Measurements from ENCODE around the gene RPL13A. TPM values are rescaled to one million over a fixed set of nuclear protein-coding genes. Genes with fewer than 3 reads are reported as not detected.

The RPL13A gene
- total and polyA plus RNA-seq, 2 of the 13 experiments (the other 11 are each of a cell fraction or from before 2014, with no cell fraction given), result 2,601 to 3,407 TPM

DNA sequence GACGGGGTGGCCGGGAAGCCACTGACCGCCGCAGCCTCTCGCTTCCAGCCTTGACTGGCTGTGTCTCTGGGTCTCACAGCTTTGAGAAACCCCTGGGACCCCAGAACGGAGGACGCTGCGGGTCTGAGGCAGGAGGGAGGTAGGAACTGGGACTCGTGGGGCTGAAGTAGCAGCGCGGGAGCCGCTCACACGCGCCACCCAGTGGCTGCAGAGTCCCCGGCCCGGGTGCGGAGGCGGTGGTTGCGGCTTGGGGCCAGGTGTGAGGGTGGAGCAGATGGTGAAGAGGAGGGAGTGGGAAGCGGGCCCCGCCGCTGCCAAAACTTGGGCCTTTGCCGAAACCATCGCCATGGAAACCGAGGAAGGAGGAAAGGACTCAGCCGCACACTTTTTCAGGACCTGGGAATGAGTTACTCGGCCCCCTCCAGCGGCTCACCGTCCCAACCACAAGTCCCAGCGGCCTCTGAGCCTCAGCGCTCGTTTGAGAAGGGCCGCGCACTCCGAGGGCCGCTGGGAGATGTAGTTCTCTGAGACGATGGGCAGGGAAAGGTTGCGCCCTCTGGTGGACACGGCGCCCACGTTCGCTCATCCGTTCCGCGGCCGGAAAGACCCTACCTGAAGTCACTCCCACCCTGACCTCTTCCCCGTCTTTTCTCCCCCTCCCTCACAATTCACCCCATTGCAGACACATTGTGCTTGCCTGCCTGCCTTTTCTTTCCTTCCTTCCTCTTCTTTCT, 43.9 kb upstream of the RPL13A start (continued):
- TF ChIP-seq, protein P1, sequence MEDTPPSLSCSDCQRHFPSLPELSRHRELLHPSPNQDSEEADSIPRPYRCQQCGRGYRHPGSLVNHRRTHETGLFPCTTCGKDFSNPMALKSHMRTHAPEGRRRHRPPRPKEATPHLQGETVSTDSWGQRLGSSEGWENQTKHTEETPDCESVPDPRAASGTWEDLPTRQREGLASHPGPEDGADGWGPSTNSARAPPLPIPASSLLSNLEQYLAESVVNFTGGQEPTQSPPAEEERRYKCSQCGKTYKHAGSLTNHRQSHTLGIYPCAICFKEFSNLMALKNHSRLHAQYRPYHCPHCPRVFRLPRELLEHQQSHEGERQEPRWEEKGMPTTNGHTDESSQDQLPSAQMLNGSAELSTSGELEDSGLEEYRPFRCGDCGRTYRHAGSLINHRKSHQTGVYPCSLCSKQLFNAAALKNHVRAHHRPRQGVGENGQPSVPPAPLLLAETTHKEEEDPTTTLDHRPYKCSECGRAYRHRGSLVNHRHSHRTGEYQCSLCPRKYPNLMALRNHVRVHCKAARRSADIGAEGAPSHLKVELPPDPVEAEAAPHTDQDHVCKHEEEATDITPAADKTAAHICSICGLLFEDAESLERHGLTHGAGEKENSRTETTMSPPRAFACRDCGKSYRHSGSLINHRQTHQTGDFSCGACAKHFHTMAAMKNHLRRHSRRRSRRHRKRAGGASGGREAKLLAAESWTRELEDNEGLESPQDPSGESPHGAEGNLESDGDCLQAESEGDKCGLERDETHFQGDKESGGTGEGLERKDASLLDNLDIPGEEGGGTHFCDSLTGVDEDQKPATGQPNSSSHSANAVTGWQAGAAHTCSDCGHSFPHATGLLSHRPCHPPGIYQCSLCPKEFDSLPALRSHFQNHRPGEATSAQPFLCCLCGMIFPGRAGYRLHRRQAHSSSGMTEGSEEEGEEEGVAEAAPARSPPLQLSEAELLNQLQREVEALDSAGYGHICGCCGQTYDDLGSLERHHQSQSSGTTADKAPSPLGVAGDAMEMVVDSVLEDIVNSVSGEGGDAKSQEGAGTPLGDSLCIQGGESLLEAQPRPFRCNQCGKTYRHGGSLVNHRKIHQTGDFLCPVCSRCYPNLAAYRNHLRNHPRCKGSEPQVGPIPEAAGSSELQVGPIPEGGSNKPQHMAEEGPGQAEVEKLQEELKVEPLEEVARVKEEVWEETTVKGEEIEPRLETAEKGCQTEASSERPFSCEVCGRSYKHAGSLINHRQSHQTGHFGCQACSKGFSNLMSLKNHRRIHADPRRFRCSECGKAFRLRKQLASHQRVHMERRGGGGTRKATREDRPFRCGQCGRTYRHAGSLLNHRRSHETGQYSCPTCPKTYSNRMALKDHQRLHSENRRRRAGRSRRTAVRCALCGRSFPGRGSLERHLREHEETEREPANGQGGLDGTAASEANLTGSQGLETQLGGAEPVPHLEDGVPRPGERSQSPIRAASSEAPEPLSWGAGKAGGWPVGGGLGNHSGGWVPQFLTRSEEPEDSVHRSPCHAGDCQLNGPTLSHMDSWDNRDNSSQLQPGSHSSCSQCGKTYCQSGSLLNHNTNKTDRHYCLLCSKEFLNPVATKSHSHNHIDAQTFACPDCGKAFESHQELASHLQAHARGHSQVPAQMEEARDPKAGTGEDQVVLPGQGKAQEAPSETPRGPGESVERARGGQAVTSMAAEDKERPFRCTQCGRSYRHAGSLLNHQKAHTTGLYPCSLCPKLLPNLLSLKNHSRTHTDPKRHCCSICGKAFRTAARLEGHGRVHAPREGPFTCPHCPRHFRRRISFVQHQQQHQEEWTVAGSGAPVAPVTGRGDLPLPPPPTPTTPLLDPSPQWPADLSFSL (CRISPR knock-in tag; IDR thresholded peaks at IDR 0.05), result no peak
- TF ChIP-seq SRSF9 (IDR thresholded peaks at IDR 0.05; ENCODE audit: borderline replicate concordance, insufficient read depth, low read depth, low read length, poor library complexity, severe bottlenecking) (no peak), ZNF547 (CRISPR knock-in tag; IDR thresholded peaks at IDR 0.05) (peak; percentile 75; the same call in 1 of the 2 replicates), EEA1 (CRISPR knock-in tag; IDR thresholded peaks at IDR 0.05; ENCODE audit: borderline replicate concordance) (0 out of 2 replicates have a peak, but pooled peaks have one; percentile 56), ZNF121 (CRISPR knock-in tag; IDR thresholded peaks at IDR 0.05) (no peak), ZNF484 (CRISPR knock-in tag; IDR thresholded peaks at IDR 0.05; ENCODE audit: borderline replicate concordance, low read depth) (no peak), HNRNPK (IDR thresholded peaks at IDR 0.05; ENCODE audit: low read depth, low read length, poor library complexity, severe bottlenecking) (peak; percentile 79), NBN (conservative IDR thresholded peaks at IDR 0.05) (no peak), ZNF282 (IDR thresholded peaks at IDR 0.05; ENCODE audit: partially characterized antibody) (no peak), ZNF615 (CRISPR knock-in tag; IDR thresholded peaks at IDR 0.05; ENCODE audit: borderline replicate concordance) (0 out of 2 replicates have a peak, but pooled peaks have one; percentile 86), AHR (CRISPR knock-in tag; IDR thresholded peaks at IDR 0.05) (no peak), ZNF343 (CRISPR knock-in tag; IDR thresholded peaks at IDR 0.05) (0 out of 2 replicates have a peak, but pooled peaks have one; percentile 40), ZNF557 (CRISPR knock-in tag; IDR thresholded peaks at IDR 0.05) (no peak), ZNF124 (CRISPR knock-in tag; IDR thresholded peaks at IDR 0.05) (peak; percentile 52; the same call in 1 of the 2 replicates), HOXA5 (CRISPR knock-in tag; IDR thresholded peaks at IDR 0.05) (no peak)
- TF ChIP-seq, protein P2, sequence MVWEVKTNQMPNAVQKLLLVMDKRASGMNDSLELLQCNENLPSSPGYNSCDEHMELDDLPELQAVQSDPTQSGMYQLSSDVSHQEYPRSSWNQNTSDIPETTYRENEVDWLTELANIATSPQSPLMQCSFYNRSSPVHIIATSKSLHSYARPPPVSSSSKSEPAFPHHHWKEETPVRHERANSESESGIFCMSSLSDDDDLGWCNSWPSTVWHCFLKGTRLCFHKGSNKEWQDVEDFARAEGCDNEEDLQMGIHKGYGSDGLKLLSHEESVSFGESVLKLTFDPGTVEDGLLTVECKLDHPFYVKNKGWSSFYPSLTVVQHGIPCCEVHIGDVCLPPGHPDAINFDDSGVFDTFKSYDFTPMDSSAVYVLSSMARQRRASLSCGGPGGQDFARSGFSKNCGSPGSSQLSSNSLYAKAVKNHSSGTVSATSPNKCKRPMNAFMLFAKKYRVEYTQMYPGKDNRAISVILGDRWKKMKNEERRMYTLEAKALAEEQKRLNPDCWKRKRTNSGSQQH (CRISPR knock-in tag; IDR thresholded peaks at IDR 0.05; ENCODE audit: low read depth), result peak; percentile 76; the same call in 1 of the 2 replicates
- TF ChIP-seq, protein P3, sequence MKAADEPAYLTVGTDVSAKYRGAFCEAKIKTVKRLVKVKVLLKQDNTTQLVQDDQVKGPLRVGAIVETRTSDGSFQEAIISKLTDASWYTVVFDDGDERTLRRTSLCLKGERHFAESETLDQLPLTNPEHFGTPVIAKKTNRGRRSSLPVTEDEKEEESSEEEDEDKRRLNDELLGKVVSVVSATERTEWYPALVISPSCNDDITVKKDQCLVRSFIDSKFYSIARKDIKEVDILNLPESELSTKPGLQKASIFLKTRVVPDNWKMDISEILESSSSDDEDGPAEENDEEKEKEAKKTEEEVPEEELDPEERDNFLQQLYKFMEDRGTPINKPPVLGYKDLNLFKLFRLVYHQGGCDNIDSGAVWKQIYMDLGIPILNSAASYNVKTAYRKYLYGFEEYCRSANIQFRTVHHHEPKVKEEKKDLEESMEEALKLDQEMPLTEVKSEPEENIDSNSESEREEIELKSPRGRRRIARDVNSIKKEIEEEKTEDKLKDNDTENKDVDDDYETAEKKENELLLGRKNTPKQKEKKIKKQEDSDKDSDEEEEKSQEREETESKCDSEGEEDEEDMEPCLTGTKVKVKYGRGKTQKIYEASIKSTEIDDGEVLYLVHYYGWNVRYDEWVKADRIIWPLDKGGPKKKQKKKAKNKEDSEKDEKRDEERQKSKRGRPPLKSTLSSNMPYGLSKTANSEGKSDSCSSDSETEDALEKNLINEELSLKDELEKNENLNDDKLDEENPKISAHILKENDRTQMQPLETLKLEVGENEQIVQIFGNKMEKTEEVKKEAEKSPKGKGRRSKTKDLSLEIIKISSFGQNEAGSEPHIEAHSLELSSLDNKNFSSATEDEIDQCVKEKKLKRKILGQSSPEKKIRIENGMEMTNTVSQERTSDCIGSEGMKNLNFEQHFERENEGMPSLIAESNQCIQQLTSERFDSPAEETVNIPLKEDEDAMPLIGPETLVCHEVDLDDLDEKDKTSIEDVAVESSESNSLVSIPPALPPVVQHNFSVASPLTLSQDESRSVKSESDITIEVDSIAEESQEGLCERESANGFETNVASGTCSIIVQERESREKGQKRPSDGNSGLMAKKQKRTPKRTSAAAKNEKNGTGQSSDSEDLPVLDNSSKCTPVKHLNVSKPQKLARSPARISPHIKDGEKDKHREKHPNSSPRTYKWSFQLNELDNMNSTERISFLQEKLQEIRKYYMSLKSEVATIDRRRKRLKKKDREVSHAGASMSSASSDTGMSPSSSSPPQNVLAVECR (CRISPR knock-in tag; IDR thresholded peaks at IDR 0.05; ENCODE audit: borderline replicate concordance), result peak; percentile 80; the same call in 1 of the 2 replicates

Measured in HepG2 (cell line).